K562 (cell line): ENCODE results near the gene APBB2. TPM values are rescaled to one million over a fixed set of nuclear protein-coding genes. Genes with fewer than 3 reads are reported as not detected.

Experiments used
- ATAC-seq: fragments of 200-7000 bp; cut with Tn5 transposase; 3 replicates; pipeline ENCODE4 v1.9.1; 2020; ENCODE audit warnings: moderate library complexity
- BruUV-seq: library from RNA; stranded (reverse); fragments of 400-500 nt; replicated peaks from 2 replicates; lab custom pipeline; 2021; lab: Mats Ljungman, UMichigan
- CTCF ChIA-PET: fragments of 300-600 bp; formaldehyde crosslinking; extraction: SDS; loops from one replicate; lab custom pipeline; 2021; ENCODE audit warnings: low intra/inter-chr PET ratio; lab: Yijun Ruan, JAX
- POLR2A ChIA-PET: fragments of 300-600, 350-650 bp; sonication (Branson Sonifier 250); formaldehyde crosslinking; extraction: SDS; loops from one replicate; lab custom pipeline; 2021; ENCODE audit warnings: antibody characterized with exemption, inconsistent platforms; lab: Yijun Ruan, JAX
- DNase-seq, 4 experiments: peaks; one replicate each; pipeline versions ENCODE4 v3.0.0 to v3.0.0-alpha.2; 2011 to 2018; ENCODE audit warnings: low spot score in 3 of 4, mixed read lengths in 3 of 4; ENCODE audit errors: extremely low read depth in 1 of 4
- FAIRE-seq: peaks from 2 replicates; lab custom pipeline; 2011; peaks lifted over from hg19 to GRCh38; lab: Jason Lieb, UNC
- H2AFZ ChIP-seq: 2 replicates; pipeline ENCODE4 v1.6.0; 2011; ENCODE audit warnings: low read depth, low read length, control low read depth, inconsistent platforms
- H3K27ac ChIP-seq: fragments of 200-600 bp; 3 replicates; pipeline ENCODE4 v1.8.0; 2011; ENCODE audit warnings: low read depth, mild to moderate bottlenecking, control low read depth, inconsistent platforms, low read length, moderate library complexity, mixed read lengths; ENCODE audit errors: extremely low read depth
- H3K27me3 ChIP-seq, 2 experiments: fragments of 300-600 bp in 1 of 2; 2 replicates in 1 of 2; 3 replicates in 1 of 2; pipeline versions ENCODE4 v1.6.0 to v1.8.0; 2011; ENCODE audit warnings: inconsistent platforms in 2 of 2, low read length in 2 of 2, mild to moderate bottlenecking in 1 of 2, mixed read lengths in 1 of 2, moderate library complexity in 1 of 2; ENCODE audit not compliant: control insufficient read depth in 2 of 2, insufficient read depth in 2 of 2
- H3K36me3 ChIP-seq: fragments of 300-600 bp; 3 replicates; pipeline ENCODE4 v1.8.0; 2011; ENCODE audit warnings: mild to moderate bottlenecking, low read length, inconsistent platforms; ENCODE audit not compliant: control insufficient read depth, insufficient read depth
- H3K4me1 ChIP-seq, 2 experiments: fragments of 200-600 bp in 1 of 2; replicated peaks in 1 of 2; 2 replicates in 1 of 2; 3 replicates in 1 of 2; pipeline versions ENCODE4 v1.5.1 to v1.8.0; 2011; ENCODE audit warnings: inconsistent platforms in 2 of 2, low read length in 2 of 2, mild to moderate bottlenecking in 1 of 2, mixed read lengths in 1 of 2, moderate library complexity in 1 of 2; ENCODE audit not compliant: control insufficient read depth in 2 of 2, insufficient read depth in 2 of 2
- H3K4me2 ChIP-seq: 2 replicates; pipeline ENCODE4 v1.6.1; 2011; ENCODE audit warnings: low read length, control low read depth, inconsistent platforms, mixed read lengths; ENCODE audit not compliant: insufficient read depth
- H3K4me3 ChIP-seq: fragments of 200-600 bp; sonication (generic), shearing (Covaris generic); 2 replicates; pipeline ENCODE4 v1.5.1; 2016; ENCODE audit warnings: control low read depth, inconsistent platforms
- H3K79me2 ChIP-seq: fragments of 200-600 bp; 3 replicates; pipeline ENCODE4 v1.8.0; 2011; ENCODE audit warnings: low read length, inconsistent platforms; ENCODE audit not compliant: control insufficient read depth, insufficient read depth
- H3K9ac ChIP-seq, 2 experiments: 2 replicates each; pipeline versions ENCODE4 v1.6.0 to v1.6.1; 2011; ENCODE audit warnings: low read depth in 2 of 2, low read length in 2 of 2, control low read depth in 1 of 2, inconsistent platforms in 1 of 2, mild to moderate bottlenecking in 1 of 2, mixed read lengths in 1 of 2; ENCODE audit not compliant: insufficient read depth in 1 of 2
- H3K9me1 ChIP-seq: one replicate; pipeline ENCODE4 v1.6.0; 2011; ENCODE audit warnings: inconsistent platforms, mild to moderate bottlenecking, low read length, moderate library complexity; ENCODE audit not compliant: control insufficient read depth, insufficient read depth
- H3K9me3 ChIP-seq: replicated peaks from 2 replicates; pipeline ENCODE4 v1.5.1; 2011; ENCODE audit warnings: low read depth, low read length, inconsistent platforms; ENCODE audit not compliant: control insufficient read depth, insufficient read depth
- H4K20me1 ChIP-seq: replicated peaks from 2 replicates; pipeline ENCODE4 v1.6.1; 2011; ENCODE audit warnings: low read length, inconsistent platforms, mixed read lengths; ENCODE audit not compliant: control insufficient read depth, insufficient read depth
- ETV1 ChIP-seq: fragments of 450-650 bp; conservative IDR thresholded peaks from 2 replicates; pipeline ENCODE4 v1.6.1; 2016; ENCODE audit warnings: missing genetic modification characterization, control low read depth, low read depth, missing compliant biosample characterization
- FOSL1 ChIP-seq: fragments of 200-800 bp; sonication (Bioruptor generic); conservative IDR thresholded peaks from 2 replicates; pipeline ENCODE4 v1.6.1; 2016; ENCODE audit warnings: missing genetic modification characterization, missing compliant biosample characterization
- JUND ChIP-seq, 2 experiments: IDR thresholded peaks; 2 replicates in 1 of 2; 3 replicates in 1 of 2; pipeline ENCODE4 v1.6.1; 2011; ENCODE audit warnings: borderline replicate concordance in 2 of 2, low read depth in 2 of 2, low read length in 2 of 2, improper control_type of control experiment in 1 of 2, missing biosample characterization in 1 of 2, missing genetic modification characterization in 1 of 2, missing genetic modification reagents in 1 of 2
- PHF20 ChIP-seq: fragments of 450-650 bp; IDR thresholded peaks from 2 replicates; pipeline ENCODE4 v1.6.1; 2018; ENCODE audit not compliant: partially characterized antibody
- PPARD ChIP-seq: fragments of 250-450 bp; sonication (Bioruptor Pico); IDR thresholded peaks from 2 replicates; pipeline ENCODE4 v1.8.0; 2022; ENCODE audit warnings: inconsistent platforms, mild to moderate bottlenecking, moderate library complexity
- USF2 ChIP-seq: sonication (generic); formaldehyde crosslinking; IDR thresholded peaks from 2 replicates; pipeline ENCODE4 v1.5.0; 2020; ENCODE audit warnings: missing genetic modification reagents
- XRCC4 ChIP-seq: IDR thresholded peaks from one replicate; pipeline ENCODE4 v1.6.1; 2011; ENCODE audit not compliant: insufficient read depth, insufficient read length; ENCODE audit errors: extremely low read depth
- ZNF431 ChIP-seq: sonication (generic); formaldehyde crosslinking; IDR thresholded peaks from 2 replicates; pipeline ENCODE4 v1.8.0; 2022; ENCODE audit warnings: mild to moderate bottlenecking, missing genetic modification reagents
- WGBS: fragments of 100-300 bp; shearing (Covaris generic); methylation state at CpG from one replicate; pipeline ENCODE4 v1.1.6; 2016; ENCODE audit warnings: low coverage, mixed read lengths; ENCODE audit not compliant: insufficient coverage; ENCODE audit errors: missing lambda C conversion rate; 5-methylcytosine and 5-hydroxymethylcytosine counted together
- in situ Hi-C: fragments of 300-500 bp; cut with MboI; formaldehyde crosslinking; loops from 4 replicates; pipeline ENCODE4 v1.15.0; 2018; ENCODE audit warnings: inconsistent platforms, mixed read lengths
- intact Hi-C: fragments of 100-400 bp; cut with micrococcal nuclease; formaldehyde crosslinking; loops from 2 replicates; pipeline ENCODE4 v1.14.2; 2022
- polyA plus RNA-seq, 8 experiments: library from polyadenylated mRNA; depleted of rRNA in 4 of 8; stranded (reverse) in 5 of 8; unstranded in 3 of 8; fragments of >200 nt; fragmentation: Nextera tagmentation in 2 of 8; fragmentation: Illumina TruSeq in 1 of 8; extraction: Ambion mirVana in 2 of 8; extraction: Trizol in 1 of 8; gene quantifications; 2 replicates each; pipeline versions ENCODE4 v1.2.1 to v1.2.3, GENCODE V29; 2011 to 2014; ENCODE audit warnings: inconsistent platforms in 1 of 8, missing spikeins in 1 of 8
- total RNA-seq, 7 experiments: library from RNA; depleted of rRNA in 6 of 7; stranded (reverse); fragments of >200 nt in 6 of 7; fragmentation: Illumina TruSeq in 2 of 7; extraction: Trizol in 2 of 7; gene quantifications; 2 replicates each; pipeline versions ENCODE4 v1.2.1 to v1.2.3, GENCODE V29; 2011 to 2021; ENCODE audit warnings: low replicate concordance in 1 of 7

Gene APBB2
- total and polyA plus RNA-seq, 9 of the 15 experiments (the other 6 are each of a cell fraction or from before 2014, with no cell fraction given): 0.08 to 2.1 (median 1.4) TPM

DNA sequence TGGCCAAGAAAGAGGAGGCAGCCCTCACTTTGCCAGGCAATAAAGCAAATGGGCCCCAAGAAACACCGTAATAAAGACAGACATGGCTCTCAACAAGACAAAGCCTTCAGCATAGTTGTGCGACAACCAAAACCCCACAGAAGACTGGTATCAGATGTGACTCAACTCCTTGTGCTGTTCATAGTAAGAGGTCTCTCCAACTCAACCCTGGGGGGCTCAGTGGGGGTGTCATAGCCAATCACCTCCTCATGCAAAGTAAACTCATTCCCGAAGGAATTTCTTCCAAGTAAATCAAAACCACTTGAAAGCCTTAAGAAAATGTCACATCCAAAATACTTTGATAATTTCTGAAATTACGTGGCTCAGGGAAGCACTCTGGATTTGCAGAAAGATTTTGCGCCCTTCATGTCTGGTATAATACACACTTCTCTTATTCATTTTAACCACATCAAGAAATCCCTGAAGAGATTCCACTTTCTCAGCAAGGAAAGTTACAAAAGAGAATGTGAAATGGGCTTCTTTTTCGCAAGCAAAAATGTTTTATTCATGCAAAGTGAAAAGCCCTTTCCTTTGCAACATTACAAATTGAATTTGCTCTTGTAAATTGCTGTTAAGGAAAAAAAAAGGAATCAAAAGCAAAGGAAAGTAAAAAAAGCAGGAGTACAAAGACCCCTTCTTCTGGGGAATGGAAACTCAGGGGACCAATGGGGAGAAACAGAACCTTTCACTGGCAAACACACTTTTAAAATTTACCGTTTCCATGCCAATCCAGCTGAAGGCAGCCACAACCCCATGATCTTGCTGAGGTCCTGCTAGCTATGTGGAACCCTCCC is 327.2 kb downstream of the APBB2 start:
- no TSS peak for BruUV-seq
- Histone ChIP-seq H2AFZ (no peak overlapping the region), H3K4me1 (no peaks in the 10 kb centered on the region), H3K9me3 (no peaks in the 10 kb centered on the region), H3K36me3 (no peaks in the 10 kb centered on the region), H3K9ac (no peak overlapping the region), H3K9me1 (no peaks in the 10 kb centered on the region), H3K4me2 (no peak overlapping the region), H3K4me3 (no peak overlapping the region), H4K20me1 (no peaks in the 10 kb centered on the region), H3K79me2 (no peaks in the 10 kb centered on the region), H3K27me3 (peaks cover 30 to 46% of the 10 kb centered on the region in 2 experiments), H3K27ac (no peak overlapping the region)
- ATAC-seq (no peak), DNase-seq (no peak), FAIRE-seq (no peak)
- POLR2A ChIA-PET: no interaction called here
- CTCF ChIA-PET: no interaction called here
- 1% methylated on average over 7 of the region's 7 CpGs for WGBS
- in situ Hi-C loops (no loop called here), intact Hi-C loops (no loop called here)
- no peak for TF ChIP-seq PPARD
- no peak for TF ChIP-seq JUND (IDR thresholded peaks at IDR 0.05; ENCODE audit: borderline replicate concordance, low read depth, low read length)
- no peak for TF ChIP-seq JUND (tag; IDR thresholded peaks at IDR 0.05; ENCODE audit: borderline replicate concordance, low read depth, low read length)
- TF ChIP-seq USF2 (CRISPR knock-in tag): no peak
- no peak for TF ChIP-seq PHF20
- no peak for TF ChIP-seq ZNF431
- no peak for TF ChIP-seq XRCC4
- no peak for TF ChIP-seq ETV1 (tag)
- no peak for TF ChIP-seq FOSL1 (tag)
